IPS-18c (cell line): ENCODE data around the gene AKAP12.
"Not testable (repeated sequence)": the region's sequence is repeated elsewhere in the genome, so short reads cannot be mapped to it uniquely, and the experiment has no call there.

ENCODE experiments used
- H3K4me3 ChIP-seq: 2 replicates; pipeline ENCODE4 v1.7.0; 2013; ENCODE audit warnings: low read depth, mild to moderate bottlenecking, low read length, moderate library complexity; ENCODE audit not compliant: insufficient read depth
- H3K9me3 ChIP-seq: one replicate; pipeline ENCODE4 v1.6.1; 2013; ENCODE audit warnings: mild to moderate bottlenecking, low read length, moderate library complexity; ENCODE audit not compliant: control insufficient read depth, insufficient read depth

The AKAP12 gene

DNA sequence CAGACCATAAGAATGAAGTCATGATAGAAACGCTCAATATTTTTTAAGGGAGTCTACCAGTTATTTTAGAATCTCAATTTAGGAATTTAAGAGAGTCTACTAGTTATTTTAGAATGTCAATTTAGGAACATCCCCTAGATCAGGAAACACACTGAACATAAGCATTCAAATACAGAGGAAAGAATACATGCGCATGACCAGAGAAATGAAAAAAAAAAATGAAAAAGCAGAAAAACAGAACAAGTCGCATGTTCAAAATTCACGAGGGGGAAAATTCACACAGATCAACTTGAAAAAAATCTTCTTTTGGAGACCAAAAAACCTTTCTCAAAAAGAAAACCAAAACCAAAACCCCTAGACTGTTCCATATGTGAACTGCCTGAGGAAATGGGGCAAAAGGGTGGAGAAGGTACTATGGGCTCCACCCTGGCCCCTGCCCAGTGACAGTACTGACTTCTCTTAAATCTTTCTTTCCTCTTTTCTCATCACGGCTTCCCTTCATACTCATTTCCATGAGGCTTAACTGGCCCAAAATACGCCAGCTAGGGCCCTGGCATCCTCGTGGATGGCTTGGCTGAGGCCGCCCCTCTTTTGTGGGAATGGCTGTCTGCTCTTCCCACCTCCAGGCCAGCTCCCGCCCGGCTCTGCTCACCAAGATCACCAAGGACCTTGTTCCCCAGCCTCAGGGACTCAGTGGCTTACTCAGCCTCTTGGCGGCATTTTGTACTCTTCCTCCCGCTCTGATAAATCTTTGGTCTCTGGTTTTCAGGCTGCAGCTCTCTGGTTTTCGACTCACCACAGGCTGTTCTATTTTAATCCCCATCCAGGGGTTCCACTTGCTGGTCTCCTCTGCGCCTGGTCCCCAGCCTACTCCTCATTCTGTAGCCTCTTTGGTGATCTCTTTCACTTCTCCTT, 140.4 kb downstream of the AKAP12 start:
- Histone ChIP-seq H3K4me3 (no peak overlapping the region), H3K9me3 (no peaks in the 10 kb centered on the region)

DNA sequence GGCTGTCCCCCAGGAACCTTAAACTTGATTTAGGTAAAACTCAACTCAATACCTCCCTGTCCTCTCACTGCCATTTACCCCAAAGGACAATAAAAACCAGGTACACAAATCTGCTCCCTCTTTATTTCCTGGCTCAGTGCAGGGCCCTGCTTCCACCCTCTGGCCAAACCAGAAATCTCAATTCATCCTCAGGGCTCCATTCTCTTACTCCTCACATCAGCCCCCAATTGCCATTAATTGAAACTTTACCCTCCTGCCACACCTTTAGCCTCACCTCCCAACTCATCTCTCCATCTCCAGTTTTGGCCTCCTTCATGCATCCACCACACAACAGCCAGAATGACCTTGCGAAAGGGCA, 141.1 kb downstream of the AKAP12 start:
- Histone ChIP-seq H3K4me3 (no peak overlapping the region), H3K9me3 (no peaks in the 10 kb centered on the region)

DNA sequence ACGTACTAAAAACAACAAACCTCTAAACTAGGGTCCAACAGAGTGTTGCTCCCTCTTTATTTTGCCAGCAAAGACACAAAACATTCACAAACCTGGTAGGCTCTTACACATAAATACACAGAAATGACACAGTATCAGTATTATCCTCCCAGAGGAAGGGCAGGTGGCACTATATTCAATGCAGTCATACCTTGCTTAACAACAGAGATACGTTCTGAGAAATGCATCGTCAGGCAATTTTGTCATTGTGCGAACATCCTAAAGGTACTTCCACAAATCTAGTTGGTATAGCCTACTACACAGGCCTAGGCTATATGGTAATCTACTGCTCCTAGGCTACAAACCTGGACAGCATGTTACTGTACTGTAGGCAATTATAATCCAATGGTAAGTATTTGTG, 142.0 kb downstream of the AKAP12 start:
- Histone ChIP-seq H3K9me3 (no peaks in the 10 kb centered on the region), H3K4me3 (no peak overlapping the region)

DNA sequence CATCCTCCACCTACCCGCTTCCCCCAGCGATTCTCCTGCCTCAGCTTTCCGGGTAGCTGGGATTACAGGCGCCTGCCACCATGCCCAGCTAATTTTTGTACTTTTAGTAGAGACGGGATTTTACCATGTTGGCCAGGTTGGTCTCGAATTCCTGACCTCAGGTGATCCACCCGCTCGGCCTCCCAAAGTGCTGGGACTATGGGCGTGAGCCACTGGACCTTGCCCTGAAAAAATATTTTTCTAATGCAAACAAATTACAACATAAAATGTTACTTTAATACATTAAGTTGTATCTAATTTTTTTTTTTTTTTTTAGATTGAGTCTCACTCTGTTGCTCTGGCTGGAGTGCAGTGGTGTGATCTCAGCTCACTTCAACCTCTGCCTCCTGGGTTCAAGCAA, 142.9 kb downstream of the AKAP12 start:
- H3K9me3 ChIP-seq, H3K4me3 ChIP-seq: not testable (repeated sequence)

DNA sequence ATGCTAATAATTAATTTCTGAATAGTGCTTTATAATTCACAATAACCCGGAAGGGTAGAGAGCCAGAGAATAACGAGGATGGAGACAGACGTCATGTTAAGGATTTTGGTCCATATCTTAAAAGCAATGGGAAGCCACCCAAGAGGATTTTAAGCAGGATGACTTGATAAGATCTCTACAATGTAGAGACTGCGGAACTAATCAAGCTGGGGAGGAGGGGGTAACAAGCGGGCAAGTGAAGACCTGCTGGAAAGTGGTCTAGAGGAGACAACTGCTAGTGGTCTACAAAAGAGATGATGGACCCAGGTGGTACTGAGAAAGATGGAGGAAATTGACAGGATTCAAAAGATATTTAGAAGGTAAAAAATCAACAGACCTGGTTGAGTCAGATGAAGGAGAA, 144.4 kb downstream of the AKAP12 start:
- Histone ChIP-seq H3K9me3 (no peaks in the 10 kb centered on the region), H3K4me3 (no peak overlapping the region)

DNA sequence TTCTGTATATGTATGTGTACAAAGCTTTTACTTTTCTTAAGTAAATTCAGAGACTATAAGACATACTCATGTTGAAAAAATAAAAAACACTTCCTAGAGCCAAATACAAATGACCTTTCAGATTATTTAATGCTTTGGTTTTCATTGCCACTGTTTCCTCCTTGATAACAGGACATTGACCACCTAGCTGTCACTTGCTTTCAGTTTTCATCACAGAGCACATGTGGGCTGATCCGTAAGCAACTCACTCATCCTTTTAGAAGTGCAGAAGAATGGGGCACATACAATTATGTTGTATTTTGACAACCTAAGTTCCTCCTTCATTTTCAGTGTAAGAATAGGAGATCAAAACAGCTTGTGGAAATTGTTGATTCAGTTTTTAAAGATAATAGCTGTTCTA, 145.4 kb downstream of the AKAP12 start:
- no peaks in the 10 kb centered on the region for H3K9me3 ChIP-seq

DNA sequence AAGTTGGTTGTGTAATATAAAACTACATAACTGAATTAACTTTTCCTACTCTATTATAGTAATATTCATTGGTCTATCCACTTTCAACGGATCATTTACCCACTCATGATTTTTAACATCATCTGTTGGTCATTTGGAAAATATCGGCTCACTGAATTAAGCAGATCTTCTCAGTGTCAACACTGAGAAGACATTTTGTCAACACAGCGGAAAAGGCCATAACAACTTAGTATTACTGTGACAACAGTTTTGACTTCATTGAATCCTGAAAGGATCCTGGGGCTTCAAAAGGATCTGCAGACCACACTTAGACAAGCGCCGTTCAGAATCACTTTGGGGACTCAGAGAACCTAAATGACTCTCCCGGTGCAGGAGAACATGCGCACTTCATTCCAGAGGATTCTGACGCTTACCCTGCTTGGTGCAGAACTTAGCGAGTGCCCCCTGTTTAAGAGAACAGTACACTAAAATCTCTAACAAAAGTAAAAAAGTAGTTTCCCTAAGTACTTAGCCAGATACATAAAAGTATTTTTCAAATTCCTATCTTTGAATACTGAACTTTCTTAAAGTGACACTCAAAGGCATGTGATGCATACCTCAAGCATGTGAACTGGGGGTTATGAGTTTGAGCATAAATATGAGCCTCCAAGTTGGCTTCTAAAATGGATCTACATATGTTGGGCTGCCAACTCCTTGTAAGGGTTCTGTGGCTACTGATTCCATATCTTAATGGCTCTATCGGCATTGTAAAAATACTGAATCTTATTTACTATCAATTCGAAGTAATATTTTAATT, 147.6 kb downstream of the AKAP12 start:
- no peak overlapping the region for H3K4me3 ChIP-seq
- no peaks in the 10 kb centered on the region for H3K9me3 ChIP-seq

More for the DNA sequence above, 145.4 kb downstream of the AKAP12 start:
- H3K4me3 ChIP-seq: no peak overlapping the region

DNA sequence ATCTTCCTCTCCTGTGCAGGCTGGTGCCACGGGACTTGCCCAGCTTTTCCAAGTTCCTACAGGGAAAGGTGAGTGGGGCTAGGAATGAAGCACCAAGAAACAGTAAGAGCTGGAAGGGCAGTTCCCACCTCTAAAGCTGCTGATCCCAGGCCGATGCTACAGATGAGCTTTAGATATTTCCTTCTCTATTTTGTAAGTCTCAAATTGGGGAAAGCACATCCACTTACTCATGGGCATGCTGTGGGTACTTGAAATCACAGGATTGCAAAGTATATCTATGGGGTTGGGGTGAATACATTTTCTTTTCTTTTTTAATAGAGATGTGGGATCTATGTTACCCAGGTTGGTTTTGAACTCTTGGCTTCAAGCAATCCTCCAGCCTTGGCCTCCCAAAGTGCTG, 148.5 kb downstream of the AKAP12 start:
- no peak overlapping the region for H3K4me3 ChIP-seq

DNA sequence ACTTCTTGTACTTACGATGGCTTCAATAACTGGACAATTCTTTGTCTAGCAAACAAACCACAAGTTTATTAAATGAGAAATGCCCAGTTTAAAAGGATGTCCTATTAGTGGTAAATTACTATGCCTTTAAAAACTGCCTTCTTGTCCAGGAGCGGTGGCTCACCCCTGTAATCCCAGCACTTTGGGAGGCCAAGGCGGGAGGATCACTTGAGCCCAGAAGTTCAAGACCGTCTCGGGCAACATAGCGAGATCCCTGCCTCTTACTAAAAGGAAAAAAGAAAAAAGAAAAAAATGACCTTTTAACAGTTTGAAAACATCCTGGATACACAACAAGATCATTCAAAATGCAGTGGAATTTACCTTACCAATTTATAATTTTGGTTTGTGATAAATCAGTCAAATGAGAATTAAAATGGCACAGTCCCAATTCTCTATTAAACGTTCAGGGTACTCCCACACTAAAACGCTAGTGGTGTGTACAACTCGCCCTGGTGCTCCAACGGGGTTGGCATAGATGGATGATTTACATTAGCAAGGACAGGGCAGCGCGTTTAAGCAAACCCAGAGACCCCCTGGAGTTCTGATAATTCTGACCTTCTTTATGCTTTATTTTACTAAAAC, 149.3 kb downstream of the AKAP12 start:
- peak overlapping the region; percentile 91 for H3K4me3 ChIP-seq
- no peaks in the 10 kb centered on the region for H3K9me3 ChIP-seq

More for the DNA sequence above, 148.5 kb downstream of the AKAP12 start:
- no peaks in the 10 kb centered on the region for H3K9me3 ChIP-seq

DNA sequence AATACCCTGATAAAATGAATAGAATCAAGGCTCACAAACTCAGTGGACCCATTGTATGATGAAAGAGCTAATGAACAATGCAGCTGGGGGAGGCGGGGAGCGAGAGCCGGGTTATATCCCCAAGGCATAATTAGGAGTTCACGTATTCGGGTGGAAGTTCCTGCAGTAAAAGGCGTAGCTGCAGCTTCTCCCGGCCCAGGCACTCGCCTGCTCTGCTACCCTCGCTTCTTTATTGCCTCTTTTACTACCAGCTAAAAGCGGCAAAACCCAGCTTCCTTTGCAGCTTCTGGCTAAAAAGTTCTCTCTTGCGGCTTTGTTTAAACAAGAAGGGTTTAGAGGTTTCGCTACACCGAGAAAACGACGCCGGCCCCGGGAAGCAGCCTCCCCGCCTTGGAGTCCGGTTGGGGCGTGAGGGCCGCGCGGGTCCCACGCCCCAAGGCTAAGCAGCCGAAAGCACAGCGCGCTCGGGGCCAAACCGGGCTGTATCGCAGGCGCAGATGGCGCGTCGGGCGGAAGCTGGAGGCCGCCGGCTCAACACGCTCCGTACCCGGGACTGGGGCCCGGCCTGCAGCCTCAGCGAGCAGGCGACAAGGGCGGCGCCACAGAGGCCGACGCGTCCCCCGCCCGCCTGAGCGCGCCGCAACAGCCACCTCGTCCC, 150.0 kb downstream of the AKAP12 start:
- H3K4me3 ChIP-seq: peak overlapping the region; percentile 91
- H3K9me3 ChIP-seq: no peaks in the 10 kb centered on the region

DNA sequence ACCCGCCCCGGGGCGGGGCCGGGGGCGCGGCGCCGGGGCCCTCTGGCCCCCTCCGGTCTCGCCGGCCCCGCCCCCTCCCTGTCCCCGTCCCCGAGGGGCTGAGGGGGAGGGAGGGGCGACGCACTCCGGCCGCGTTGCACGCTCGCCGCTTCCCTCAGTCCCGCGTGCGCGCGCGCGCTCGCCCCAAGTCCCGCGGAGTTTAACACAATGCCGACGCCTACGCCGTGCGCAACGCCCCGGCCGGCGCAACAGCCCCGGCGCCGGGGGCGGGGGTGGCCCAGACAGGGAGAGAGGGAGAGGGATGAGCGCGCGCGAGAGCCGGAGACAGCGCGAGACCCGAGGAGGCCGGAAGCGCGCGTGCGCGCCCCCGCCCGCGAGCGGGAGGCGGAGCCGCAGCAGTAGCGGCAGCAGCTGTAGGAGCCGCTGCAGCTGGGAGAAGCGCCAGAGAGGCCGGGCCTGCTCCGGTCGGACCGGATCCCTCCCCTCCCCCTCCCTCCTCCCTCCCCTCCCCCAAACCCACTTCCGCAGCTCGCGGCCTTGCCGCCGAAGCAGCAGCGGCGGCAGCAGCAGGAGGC, 150.6 kb downstream of the AKAP12 start:
- H3K4me3 ChIP-seq: peak overlapping the region; percentile 91
- H3K9me3 ChIP-seq: no peaks in the 10 kb centered on the region

DNA sequence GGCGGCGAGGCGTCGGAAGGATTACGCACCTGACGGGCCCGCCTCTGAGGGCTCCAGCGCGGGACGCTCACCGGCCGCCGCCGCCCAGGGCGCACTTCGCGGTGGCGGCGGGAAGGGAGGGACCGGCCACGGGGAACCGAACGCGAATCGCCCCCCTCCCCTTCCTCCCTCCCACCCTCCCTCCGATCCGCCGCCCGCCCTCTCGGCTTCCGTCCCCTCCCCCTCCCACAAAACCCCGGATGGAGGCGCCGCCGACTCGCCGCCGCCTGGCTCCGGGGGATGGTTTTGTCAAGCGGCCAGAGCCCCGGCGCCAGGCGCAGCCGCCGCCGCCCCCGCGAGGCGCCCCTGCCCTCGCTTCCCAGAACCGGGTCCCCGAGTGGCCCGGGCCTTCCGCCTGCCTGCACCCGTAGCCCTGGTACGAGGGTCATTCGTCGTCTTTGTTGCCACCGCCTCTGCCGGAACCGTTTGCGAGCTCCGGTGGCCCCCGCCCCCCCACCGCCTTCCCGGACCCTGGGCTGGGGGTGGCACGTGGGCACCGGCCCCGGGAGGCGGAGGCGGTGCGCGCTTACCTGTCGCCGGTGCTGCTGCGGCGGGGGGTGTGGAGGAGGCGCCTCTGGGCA, 151.2 kb downstream of the AKAP12 start:
- no peaks in the 10 kb centered on the region for H3K9me3 ChIP-seq
- peak overlapping the region; percentile 91 for H3K4me3 ChIP-seq

DNA sequence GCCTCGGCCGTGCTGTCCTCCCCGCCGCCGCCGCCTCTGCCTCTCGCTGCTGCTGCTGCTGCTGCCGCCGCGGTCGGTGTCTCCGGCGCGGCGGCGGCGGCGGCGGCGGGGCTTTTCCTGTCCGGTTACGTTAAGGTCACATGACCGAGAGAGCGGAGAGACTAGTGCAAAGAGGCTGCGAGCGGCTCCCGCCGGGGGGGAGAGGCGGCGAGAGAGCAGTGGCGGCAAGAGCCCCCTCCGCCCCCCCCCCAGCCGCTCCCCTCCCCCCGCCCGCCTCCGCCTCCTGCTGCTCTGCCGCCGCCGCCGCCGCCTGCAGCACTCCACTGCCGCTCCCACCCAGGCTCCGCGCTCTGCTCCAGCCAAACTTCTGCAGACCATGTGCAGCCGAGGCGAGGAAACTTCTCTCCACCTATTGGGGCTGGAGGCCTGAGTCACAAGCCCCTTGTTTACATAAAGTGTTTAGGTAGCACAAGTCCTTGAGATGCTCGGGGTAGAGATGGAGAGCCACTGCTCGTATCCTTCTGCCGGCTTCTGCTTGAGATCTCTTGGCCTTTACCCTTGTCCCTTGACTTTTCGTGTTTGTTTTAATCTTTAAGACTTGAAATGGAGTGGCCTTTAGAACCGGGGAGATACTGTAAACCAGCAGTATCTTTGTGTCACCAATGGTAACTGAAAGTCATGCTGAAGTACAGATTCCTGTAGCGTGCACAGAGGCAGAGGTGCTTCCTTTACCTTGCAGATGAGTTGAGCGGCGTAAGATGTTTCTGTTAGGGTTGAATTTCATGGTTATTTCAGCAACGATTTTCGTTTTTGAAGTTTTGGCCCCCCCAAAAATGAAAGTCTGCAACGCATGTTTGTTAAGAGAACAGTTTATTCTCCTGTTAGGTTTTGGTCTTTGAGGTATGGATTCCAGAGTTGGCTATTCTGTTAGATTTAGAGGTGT, 152.0 kb downstream of the AKAP12 start, which contains the start of gene ZBTB2:
Gene ZBTB2, minus strand, starts transcription at position 89 of the 943 bp plus-strand sequence. CDS start 17,922 bp downstream, outside the sequence.
- Histone ChIP-seq H3K4me3 (peak within 1 kb of the TSS; percentile 91), H3K9me3 (no peaks in the 10 kb centered on the region)

DNA sequence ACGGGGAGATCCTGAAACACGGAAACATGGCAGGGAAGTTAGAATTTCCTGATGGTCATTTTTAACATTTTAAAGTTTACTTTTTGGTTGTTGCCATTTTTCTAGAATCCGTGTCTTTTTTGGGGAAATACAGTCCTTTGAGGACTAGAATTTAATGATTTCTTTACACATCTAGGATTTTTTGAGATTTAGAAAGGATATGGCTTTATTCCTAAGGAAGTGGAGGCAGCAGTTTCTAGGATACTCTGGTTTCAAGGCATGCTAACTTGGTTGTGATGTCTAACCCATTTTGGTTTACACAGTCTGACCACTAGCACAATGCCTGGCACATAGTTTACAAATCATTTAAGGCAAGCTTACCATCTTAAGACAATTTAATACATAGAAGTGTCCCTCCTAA, 152.7 kb downstream of the AKAP12 start:
- peak overlapping the region; percentile 66; the same call in 1 of the 2 replicates for H3K4me3 ChIP-seq

DNA sequence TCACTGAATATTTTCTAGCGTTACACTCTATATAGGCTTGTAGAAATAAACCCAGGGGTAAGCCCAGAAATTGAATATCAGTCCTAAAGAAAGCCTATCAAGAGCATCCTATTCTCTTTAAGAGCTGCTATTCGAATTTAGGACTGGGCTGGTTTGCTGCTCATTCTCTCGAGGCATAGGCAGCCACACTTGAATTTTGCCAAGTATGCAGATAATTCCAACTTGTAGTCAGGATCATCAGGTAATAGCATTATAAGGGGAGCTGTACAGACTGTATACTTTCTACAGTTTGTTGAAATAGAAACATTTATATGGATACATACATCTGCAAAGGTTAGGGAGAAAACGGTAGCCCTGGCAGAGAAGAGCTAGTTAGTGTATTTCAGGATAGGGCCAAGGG, 153.6 kb downstream of the AKAP12 start:
- Histone ChIP-seq H3K9me3 (no peaks in the 10 kb centered on the region), H3K4me3 (no peak overlapping the region)

More for the DNA sequence above, 152.7 kb downstream of the AKAP12 start:
- H3K9me3 ChIP-seq: no peaks in the 10 kb centered on the region
